GM23338 (cell line): ENCODE data around the gene ASXL3.

Experiments used
- CREB1 ChIP-seq: fragments of 250-450 bp; sonication (Bioruptor Pico); IDR thresholded peaks from 2 replicates; pipeline ENCODE4 v1.5.0; 2020; ENCODE audit warnings: low read depth, mild to moderate bottlenecking, moderate library complexity
- EZH2 ChIP-seq: fragments of 200-600 bp; sonication (generic); IDR thresholded peaks from one replicate; pipeline ENCODE4 v1.8.0; 2017; ENCODE audit warnings: antibody characterized with exemption, mild to moderate bottlenecking, low read depth; ENCODE audit not compliant: unreplicated experiment
- EZH2phosphoT487 ChIP-seq: fragments of 200-600 bp; sonication (generic); IDR thresholded peaks from one replicate; pipeline ENCODE4 v1.8.1; 2018; ENCODE audit warnings: antibody characterized with exemption; ENCODE audit not compliant: unreplicated experiment
- JUNB ChIP-seq: IDR thresholded peaks from one replicate; pipeline ENCODE4 v1.6.1; 2016; ENCODE audit warnings: antibody characterized with exemption; ENCODE audit not compliant: unreplicated experiment
- NANOG ChIP-seq: IDR thresholded peaks from 2 replicates; pipeline ENCODE4 v1.6.1; 2016; ENCODE audit warnings: antibody characterized with exemption, borderline replicate concordance
- POLR2AphosphoS5 ChIP-seq: IDR thresholded peaks from 2 replicates; pipeline ENCODE4 v1.6.1; 2016; ENCODE audit warnings: antibody characterized with exemption, low read depth
- STAT1 ChIP-seq: IDR thresholded peaks from one replicate; pipeline ENCODE4 v1.6.1; 2016; ENCODE audit warnings: antibody characterized with exemption; ENCODE audit not compliant: unreplicated experiment
- ZNF114 ChIP-seq: fragments of 250-450 bp; sonication (Bioruptor Pico); IDR thresholded peaks from 2 replicates; pipeline ENCODE4 v1.5.0; 2020; ENCODE audit warnings: mild to moderate bottlenecking, moderate library complexity
- TF ChIP-seq, protein P1 (sequence below), 2 experiments: fragments of 200-600 bp in 1 of 2; sonication (generic) in 1 of 2; conservative IDR thresholded peaks; 2 replicates each; pipeline versions ENCODE4 v1.5.1 to v1.6.1; 2016 to 2017; ENCODE audit warnings: antibody characterized with exemption in 2 of 2, low read depth in 2 of 2, mild to moderate bottlenecking in 2 of 2, moderate library complexity in 1 of 2
- TF ChIP-seq, protein P2 (sequence below): IDR thresholded peaks from one replicate; pipeline ENCODE4 v1.6.1; 2018; ENCODE audit warnings: antibody characterized with exemption; ENCODE audit not compliant: unreplicated experiment
- TF ChIP-seq, protein P3 (sequence below): IDR thresholded peaks from 2 replicates; pipeline ENCODE4 v1.6.1; 2016; ENCODE audit warnings: antibody characterized with exemption

DNA sequence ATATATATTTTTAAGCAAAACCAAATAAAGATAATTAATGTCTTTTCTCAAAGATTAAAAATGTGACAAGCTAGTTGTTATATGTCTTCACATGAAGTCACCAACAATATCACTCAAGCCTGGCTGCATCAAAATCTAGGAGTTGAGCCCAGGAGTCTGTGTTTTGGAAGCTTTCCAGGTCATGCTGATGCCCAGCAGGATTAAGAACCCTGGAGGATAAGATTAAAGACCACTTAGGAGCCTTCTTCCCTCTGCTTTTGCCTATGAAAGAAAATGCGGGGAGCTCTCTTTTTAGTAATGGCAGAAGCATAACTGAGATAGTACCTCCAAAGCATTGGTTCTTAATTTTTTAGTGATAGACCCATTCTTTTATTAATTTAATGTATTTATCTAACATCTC is 157.4 kb downstream of the ASXL3 start:
- TF ChIP-seq EZH2 (no peak), POLR2AphosphoS5 (no peak), JUNB (no peak), CREB1 (no peak), EZH2phosphoT487 (no peak), STAT1 (no peak), ZNF114 (CRISPR knock-in tag) (no peak), NANOG (no peak)
- TF ChIP-seq, protein P1, sequence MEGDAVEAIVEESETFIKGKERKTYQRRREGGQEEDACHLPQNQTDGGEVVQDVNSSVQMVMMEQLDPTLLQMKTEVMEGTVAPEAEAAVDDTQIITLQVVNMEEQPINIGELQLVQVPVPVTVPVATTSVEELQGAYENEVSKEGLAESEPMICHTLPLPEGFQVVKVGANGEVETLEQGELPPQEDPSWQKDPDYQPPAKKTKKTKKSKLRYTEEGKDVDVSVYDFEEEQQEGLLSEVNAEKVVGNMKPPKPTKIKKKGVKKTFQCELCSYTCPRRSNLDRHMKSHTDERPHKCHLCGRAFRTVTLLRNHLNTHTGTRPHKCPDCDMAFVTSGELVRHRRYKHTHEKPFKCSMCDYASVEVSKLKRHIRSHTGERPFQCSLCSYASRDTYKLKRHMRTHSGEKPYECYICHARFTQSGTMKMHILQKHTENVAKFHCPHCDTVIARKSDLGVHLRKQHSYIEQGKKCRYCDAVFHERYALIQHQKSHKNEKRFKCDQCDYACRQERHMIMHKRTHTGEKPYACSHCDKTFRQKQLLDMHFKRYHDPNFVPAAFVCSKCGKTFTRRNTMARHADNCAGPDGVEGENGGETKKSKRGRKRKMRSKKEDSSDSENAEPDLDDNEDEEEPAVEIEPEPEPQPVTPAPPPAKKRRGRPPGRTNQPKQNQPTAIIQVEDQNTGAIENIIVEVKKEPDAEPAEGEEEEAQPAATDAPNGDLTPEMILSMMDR (conservative IDR thresholded peaks at IDR 0.05; ENCODE audit: low read depth in 2 of 2): no peak
- TF ChIP-seq, protein P2, sequence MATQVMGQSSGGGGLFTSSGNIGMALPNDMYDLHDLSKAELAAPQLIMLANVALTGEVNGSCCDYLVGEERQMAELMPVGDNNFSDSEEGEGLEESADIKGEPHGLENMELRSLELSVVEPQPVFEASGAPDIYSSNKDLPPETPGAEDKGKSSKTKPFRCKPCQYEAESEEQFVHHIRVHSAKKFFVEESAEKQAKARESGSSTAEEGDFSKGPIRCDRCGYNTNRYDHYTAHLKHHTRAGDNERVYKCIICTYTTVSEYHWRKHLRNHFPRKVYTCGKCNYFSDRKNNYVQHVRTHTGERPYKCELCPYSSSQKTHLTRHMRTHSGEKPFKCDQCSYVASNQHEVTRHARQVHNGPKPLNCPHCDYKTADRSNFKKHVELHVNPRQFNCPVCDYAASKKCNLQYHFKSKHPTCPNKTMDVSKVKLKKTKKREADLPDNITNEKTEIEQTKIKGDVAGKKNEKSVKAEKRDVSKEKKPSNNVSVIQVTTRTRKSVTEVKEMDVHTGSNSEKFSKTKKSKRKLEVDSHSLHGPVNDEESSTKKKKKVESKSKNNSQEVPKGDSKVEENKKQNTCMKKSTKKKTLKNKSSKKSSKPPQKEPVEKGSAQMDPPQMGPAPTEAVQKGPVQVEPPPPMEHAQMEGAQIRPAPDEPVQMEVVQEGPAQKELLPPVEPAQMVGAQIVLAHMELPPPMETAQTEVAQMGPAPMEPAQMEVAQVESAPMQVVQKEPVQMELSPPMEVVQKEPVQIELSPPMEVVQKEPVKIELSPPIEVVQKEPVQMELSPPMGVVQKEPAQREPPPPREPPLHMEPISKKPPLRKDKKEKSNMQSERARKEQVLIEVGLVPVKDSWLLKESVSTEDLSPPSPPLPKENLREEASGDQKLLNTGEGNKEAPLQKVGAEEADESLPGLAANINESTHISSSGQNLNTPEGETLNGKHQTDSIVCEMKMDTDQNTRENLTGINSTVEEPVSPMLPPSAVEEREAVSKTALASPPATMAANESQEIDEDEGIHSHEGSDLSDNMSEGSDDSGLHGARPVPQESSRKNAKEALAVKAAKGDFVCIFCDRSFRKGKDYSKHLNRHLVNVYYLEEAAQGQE: no peak
- TF ChIP-seq, protein P3, sequence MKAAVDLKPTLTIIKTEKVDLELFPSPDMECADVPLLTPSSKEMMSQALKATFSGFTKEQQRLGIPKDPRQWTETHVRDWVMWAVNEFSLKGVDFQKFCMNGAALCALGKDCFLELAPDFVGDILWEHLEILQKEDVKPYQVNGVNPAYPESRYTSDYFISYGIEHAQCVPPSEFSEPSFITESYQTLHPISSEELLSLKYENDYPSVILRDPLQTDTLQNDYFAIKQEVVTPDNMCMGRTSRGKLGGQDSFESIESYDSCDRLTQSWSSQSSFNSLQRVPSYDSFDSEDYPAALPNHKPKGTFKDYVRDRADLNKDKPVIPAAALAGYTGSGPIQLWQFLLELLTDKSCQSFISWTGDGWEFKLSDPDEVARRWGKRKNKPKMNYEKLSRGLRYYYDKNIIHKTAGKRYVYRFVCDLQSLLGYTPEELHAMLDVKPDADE: no peak
